ENCODE measurements around the gene KCTD16. TPM values are rescaled to one million over a fixed set of nuclear protein-coding genes. Genes with fewer than 3 reads are reported as not detected.

KCTD16 gene
- total and polyA plus RNA-seq, 2 experiments from 2014 or later: 0.02 to 0.76 TPM

DNA sequence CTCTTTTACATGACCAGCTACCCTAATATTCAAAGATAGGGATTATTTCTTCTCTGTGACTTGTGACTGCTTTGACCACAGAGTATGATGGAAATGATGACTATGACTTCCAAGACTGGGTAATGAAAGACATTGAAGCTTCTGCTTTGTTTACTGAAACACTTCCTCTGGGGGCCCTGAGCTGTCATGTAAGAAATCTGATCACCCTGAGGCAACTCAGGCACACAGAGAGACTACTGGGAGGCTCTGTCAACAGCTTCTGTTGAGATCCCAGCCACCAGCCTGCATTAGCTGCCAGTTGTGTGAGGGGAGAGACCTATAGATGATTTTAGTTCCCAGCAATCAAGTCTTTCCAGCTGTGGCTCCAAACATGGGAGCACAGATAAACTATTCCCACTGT is 76.5 kb downstream of the KCTD16 start:
- no peak overlapping the region for H2AFZ ChIP-seq
- no peak overlapping the region for H3K27ac Mint-ChIP-seq
- TF ChIP-seq, protein P1, sequence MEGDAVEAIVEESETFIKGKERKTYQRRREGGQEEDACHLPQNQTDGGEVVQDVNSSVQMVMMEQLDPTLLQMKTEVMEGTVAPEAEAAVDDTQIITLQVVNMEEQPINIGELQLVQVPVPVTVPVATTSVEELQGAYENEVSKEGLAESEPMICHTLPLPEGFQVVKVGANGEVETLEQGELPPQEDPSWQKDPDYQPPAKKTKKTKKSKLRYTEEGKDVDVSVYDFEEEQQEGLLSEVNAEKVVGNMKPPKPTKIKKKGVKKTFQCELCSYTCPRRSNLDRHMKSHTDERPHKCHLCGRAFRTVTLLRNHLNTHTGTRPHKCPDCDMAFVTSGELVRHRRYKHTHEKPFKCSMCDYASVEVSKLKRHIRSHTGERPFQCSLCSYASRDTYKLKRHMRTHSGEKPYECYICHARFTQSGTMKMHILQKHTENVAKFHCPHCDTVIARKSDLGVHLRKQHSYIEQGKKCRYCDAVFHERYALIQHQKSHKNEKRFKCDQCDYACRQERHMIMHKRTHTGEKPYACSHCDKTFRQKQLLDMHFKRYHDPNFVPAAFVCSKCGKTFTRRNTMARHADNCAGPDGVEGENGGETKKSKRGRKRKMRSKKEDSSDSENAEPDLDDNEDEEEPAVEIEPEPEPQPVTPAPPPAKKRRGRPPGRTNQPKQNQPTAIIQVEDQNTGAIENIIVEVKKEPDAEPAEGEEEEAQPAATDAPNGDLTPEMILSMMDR (conservative IDR thresholded peaks at IDR 0.05; ENCODE audit: low read depth in 2 of 2): no peak
- TF ChIP-seq, protein P2, sequence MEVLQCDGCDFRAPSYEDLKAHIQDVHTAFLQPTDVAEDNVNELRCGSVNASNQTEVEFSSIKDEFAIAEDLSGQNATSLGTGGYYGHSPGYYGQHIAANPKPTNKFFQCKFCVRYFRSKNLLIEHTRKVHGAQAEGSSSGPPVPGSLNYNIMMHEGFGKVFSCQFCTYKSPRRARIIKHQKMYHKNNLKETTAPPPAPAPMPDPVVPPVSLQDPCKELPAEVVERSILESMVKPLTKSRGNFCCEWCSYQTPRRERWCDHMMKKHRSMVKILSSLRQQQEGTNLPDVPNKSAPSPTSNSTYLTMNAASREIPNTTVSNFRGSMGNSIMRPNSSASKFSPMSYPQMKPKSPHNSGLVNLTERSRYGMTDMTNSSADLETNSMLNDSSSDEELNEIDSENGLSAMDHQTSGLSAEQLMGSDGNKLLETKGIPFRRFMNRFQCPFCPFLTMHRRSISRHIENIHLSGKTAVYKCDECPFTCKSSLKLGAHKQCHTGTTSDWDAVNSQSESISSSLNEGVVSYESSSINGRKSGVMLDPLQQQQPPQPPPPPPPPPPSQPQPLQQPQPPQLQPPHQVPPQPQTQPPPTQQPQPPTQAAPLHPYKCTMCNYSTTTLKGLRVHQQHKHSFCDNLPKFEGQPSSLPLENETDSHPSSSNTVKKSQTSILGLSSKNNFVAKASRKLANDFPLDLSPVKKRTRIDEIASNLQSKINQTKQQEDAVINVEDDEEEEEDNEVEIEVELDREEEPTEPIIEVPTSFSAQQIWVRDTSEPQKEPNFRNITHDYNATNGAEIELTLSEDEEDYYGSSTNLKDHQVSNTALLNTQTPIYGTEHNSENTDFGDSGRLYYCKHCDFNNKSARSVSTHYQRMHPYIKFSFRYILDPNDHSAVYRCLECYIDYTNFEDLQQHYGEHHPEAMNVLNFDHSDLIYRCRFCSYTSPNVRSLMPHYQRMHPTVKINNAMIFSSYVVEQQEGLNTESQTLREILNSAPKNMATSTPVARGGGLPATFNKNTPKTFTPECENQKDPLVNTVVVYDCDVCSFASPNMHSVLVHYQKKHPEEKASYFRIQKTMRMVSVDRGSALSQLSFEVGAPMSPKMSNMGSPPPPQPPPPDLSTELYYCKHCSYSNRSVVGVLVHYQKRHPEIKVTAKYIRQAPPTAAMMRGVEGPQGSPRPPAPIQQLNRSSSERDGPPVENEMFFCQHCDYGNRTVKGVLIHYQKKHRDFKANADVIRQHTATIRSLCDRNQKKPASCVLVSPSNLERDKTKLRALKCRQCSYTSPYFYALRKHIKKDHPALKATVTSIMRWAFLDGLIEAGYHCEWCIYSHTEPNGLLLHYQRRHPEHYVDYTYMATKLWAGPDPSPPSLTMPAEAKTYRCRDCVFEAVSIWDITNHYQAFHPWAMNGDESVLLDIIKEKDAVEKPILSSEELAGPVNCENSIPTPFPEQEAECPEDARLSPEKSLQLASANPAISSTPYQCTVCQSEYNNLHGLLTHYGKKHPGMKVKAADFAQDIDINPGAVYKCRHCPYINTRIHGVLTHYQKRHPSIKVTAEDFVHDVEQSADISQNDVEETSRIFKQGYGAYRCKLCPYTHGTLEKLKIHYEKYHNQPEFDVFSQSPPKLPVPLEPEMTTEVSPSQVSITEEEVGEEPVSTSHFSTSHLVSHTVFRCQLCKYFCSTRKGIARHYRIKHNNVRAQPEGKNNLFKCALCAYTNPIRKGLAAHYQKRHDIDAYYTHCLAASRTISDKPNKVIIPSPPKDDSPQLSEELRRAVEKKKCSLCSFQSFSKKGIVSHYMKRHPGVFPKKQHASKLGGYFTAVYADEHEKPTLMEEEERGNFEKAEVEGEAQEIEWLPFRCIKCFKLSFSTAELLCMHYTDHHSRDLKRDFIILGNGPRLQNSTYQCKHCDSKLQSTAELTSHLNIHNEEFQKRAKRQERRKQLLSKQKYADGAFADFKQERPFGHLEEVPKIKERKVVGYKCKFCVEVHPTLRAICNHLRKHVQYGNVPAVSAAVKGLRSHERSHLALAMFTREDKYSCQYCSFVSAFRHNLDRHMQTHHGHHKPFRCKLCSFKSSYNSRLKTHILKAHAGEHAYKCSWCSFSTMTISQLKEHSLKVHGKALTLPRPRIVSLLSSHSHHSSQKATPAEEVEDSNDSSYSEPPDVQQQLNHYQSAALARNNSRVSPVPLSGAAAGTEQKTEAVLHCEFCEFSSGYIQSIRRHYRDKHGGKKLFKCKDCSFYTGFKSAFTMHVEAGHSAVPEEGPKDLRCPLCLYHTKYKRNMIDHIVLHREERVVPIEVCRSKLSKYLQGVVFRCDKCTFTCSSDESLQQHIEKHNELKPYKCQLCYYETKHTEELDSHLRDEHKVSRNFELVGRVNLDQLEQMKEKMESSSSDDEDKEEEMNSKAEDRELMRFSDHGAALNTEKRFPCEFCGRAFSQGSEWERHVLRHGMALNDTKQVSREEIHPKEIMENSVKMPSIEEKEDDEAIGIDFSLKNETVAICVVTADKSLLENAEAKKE (CRISPR knock-in tag; IDR thresholded peaks at IDR 0.05): no peak
- TF ChIP-seq STAT1 (IDR thresholded peaks at IDR 0.05; ENCODE audit: unreplicated experiment) (no peak), NANOG (IDR thresholded peaks at IDR 0.05; ENCODE audit: borderline replicate concordance) (no peak), ZNF331 (CRISPR knock-in tag; IDR thresholded peaks at IDR 0.05; ENCODE audit: low read depth) (no peak), EZH2 (IDR thresholded peaks at IDR 0.05; ENCODE audit: low read depth, unreplicated experiment) (no peak), JUNB (IDR thresholded peaks at IDR 0.05; ENCODE audit: unreplicated experiment) (no peak), EZH2phosphoT487 (IDR thresholded peaks at IDR 0.05; ENCODE audit: unreplicated experiment) (no peak)

More for the DNA sequence above, 76.5 kb downstream of the KCTD16 start:
- Histone ChIP-seq H3K79me2 (replicated peaks; ENCODE audit: insufficient read depth) (no peaks in the 10 kb centered on the region), H3K4me2 (no peak overlapping the region), H3F3A (replicated peaks; ENCODE audit: low read depth) (no peaks in the 10 kb centered on the region), H3K4me3 (no peak overlapping the region), H3K9me2 (ENCODE audit: insufficient read depth) (peaks cover 6% of the 10 kb centered on the region; the same call in 1 of the 2 replicates), H3K27me3 (ENCODE audit: insufficient read depth) (no peaks in the 10 kb centered on the region), H4K20me1 (replicated peaks; ENCODE audit: insufficient read depth) (no peaks in the 10 kb centered on the region), H3K27ac (ENCODE audit: low read depth) (no peak overlapping the region), H3K4me1 (ENCODE audit: insufficient read depth) (peaks cover 11% of the 10 kb centered on the region), H3K36me3 (ENCODE audit: insufficient read depth) (no peaks in the 10 kb centered on the region)
- DNase-seq (ENCODE audit: low spot score) (no peak), ATAC-seq (no peak)
- Mint-ChIP-seq H3K27me3 (ENCODE audit: insufficient read depth, low read depth, poor library complexity) (no peaks in the 10 kb centered on the region), H3K9me3 (no peaks in the 10 kb centered on the region), H3K4me3 (no peak overlapping the region), H3K36me3 (ENCODE audit: low read depth) (no peaks in the 10 kb centered on the region), H3K4me1 (peaks cover 20% of the 10 kb centered on the region)
